Measurements from ENCODE around the gene THRAP3.

DNA sequence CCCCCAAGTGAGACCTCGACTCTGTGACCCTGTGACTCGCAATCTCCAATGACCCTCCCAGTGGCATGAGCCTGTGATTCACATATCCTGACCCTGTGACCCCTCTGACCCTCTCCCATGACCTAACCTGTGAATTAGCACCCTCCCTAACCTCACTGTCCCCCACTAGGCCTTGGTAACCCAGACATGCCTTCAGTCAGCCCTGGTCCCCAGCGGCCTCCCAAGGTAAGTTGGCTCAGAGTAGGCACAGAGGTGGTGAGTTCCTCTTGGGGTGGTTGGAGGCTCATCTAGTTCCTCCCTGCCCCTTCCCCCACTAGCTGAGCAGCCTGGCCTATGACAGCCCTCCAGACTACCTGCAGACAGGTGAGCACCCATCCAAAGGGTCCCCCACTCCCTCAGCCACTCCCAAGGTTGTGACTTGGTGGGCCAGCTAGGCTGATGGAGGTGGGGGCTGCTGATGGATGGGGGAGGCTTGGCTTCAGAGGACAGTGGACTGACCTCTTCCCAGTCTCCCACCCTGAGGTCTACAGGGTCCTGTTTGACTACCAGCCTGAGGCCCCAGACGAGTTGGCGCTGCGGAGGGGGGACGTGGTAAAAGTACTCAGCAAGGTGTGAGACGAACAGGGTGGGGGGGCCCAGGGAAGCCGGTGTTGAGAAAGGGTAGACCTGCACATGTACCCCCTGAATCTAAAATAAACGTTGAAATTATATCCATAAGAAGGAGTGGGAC, 83.5 kb downstream of the THRAP3 start:
- TF ChIP-seq, protein P1, sequence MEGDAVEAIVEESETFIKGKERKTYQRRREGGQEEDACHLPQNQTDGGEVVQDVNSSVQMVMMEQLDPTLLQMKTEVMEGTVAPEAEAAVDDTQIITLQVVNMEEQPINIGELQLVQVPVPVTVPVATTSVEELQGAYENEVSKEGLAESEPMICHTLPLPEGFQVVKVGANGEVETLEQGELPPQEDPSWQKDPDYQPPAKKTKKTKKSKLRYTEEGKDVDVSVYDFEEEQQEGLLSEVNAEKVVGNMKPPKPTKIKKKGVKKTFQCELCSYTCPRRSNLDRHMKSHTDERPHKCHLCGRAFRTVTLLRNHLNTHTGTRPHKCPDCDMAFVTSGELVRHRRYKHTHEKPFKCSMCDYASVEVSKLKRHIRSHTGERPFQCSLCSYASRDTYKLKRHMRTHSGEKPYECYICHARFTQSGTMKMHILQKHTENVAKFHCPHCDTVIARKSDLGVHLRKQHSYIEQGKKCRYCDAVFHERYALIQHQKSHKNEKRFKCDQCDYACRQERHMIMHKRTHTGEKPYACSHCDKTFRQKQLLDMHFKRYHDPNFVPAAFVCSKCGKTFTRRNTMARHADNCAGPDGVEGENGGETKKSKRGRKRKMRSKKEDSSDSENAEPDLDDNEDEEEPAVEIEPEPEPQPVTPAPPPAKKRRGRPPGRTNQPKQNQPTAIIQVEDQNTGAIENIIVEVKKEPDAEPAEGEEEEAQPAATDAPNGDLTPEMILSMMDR (IDR thresholded peaks at IDR 0.05) = no peak
- TF ChIP-seq, protein P2, sequence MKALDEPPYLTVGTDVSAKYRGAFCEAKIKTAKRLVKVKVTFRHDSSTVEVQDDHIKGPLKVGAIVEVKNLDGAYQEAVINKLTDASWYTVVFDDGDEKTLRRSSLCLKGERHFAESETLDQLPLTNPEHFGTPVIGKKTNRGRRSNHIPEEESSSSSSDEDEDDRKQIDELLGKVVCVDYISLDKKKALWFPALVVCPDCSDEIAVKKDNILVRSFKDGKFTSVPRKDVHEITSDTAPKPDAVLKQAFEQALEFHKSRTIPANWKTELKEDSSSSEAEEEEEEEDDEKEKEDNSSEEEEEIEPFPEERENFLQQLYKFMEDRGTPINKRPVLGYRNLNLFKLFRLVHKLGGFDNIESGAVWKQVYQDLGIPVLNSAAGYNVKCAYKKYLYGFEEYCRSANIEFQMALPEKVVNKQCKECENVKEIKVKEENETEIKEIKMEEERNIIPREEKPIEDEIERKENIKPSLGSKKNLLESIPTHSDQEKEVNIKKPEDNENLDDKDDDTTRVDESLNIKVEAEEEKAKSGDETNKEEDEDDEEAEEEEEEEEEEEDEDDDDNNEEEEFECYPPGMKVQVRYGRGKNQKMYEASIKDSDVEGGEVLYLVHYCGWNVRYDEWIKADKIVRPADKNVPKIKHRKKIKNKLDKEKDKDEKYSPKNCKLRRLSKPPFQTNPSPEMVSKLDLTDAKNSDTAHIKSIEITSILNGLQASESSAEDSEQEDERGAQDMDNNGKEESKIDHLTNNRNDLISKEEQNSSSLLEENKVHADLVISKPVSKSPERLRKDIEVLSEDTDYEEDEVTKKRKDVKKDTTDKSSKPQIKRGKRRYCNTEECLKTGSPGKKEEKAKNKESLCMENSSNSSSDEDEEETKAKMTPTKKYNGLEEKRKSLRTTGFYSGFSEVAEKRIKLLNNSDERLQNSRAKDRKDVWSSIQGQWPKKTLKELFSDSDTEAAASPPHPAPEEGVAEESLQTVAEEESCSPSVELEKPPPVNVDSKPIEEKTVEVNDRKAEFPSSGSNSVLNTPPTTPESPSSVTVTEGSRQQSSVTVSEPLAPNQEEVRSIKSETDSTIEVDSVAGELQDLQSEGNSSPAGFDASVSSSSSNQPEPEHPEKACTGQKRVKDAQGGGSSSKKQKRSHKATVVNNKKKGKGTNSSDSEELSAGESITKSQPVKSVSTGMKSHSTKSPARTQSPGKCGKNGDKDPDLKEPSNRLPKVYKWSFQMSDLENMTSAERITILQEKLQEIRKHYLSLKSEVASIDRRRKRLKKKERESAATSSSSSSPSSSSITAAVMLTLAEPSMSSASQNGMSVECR (CRISPR knock-in tag; IDR thresholded peaks at IDR 0.05; ENCODE audit: borderline replicate concordance) = no peak
- TF ChIP-seq JAZF1 (CRISPR knock-in tag; IDR thresholded peaks at IDR 0.05) (no peak), TEAD4 (CRISPR knock-in tag; IDR thresholded peaks at IDR 0.05) (no peak), FOXK1 (CRISPR knock-in tag; IDR thresholded peaks at IDR 0.05) (no peak), NR1H2 (CRISPR knock-in tag; IDR thresholded peaks at IDR 0.05) (no peak), CREM (CRISPR knock-in tag; IDR thresholded peaks at IDR 0.05) (no peak), NR2C2 (CRISPR knock-in tag; IDR thresholded peaks at IDR 0.05) (no peak)
- TF ChIP-seq, protein P3, sequence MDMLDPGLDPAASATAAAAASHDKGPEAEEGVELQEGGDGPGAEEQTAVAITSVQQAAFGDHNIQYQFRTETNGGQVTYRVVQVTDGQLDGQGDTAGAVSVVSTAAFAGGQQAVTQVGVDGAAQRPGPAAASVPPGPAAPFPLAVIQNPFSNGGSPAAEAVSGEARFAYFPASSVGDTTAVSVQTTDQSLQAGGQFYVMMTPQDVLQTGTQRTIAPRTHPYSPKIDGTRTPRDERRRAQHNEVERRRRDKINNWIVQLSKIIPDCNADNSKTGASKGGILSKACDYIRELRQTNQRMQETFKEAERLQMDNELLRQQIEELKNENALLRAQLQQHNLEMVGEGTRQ (CRISPR knock-in tag; IDR thresholded peaks at IDR 0.05) = no peak
- TF ChIP-seq, protein P4, sequence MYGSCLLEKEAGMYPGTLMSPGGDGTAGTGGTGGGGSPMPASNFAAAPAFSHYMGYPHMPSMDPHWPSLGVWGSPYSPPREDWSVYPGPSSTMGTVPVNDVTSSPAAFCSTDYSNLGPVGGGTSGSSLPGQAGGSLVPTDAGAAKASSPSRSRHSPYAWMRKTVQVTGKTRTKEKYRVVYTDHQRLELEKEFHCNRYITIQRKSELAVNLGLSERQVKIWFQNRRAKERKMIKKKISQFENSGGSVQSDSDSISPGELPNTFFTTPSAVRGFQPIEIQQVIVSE (CRISPR knock-in tag; IDR thresholded peaks at IDR 0.05; ENCODE audit: borderline replicate concordance) = no peak
- TF ChIP-seq, protein P5, sequence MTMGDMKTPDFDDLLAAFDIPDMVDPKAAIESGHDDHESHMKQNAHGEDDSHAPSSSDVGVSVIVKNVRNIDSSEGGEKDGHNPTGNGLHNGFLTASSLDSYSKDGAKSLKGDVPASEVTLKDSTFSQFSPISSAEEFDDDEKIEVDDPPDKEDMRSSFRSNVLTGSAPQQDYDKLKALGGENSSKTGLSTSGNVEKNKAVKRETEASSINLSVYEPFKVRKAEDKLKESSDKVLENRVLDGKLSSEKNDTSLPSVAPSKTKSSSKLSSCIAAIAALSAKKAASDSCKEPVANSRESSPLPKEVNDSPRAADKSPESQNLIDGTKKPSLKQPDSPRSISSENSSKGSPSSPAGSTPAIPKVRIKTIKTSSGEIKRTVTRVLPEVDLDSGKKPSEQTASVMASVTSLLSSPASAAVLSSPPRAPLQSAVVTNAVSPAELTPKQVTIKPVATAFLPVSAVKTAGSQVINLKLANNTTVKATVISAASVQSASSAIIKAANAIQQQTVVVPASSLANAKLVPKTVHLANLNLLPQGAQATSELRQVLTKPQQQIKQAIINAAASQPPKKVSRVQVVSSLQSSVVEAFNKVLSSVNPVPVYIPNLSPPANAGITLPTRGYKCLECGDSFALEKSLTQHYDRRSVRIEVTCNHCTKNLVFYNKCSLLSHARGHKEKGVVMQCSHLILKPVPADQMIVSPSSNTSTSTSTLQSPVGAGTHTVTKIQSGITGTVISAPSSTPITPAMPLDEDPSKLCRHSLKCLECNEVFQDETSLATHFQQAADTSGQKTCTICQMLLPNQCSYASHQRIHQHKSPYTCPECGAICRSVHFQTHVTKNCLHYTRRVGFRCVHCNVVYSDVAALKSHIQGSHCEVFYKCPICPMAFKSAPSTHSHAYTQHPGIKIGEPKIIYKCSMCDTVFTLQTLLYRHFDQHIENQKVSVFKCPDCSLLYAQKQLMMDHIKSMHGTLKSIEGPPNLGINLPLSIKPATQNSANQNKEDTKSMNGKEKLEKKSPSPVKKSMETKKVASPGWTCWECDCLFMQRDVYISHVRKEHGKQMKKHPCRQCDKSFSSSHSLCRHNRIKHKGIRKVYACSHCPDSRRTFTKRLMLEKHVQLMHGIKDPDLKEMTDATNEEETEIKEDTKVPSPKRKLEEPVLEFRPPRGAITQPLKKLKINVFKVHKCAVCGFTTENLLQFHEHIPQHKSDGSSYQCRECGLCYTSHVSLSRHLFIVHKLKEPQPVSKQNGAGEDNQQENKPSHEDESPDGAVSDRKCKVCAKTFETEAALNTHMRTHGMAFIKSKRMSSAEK (CRISPR knock-in tag; IDR thresholded peaks at IDR 0.05; ENCODE audit: borderline replicate concordance) = no peak
